H1 (cell line): ENCODE results near the gene LIPT2. TPM values are rescaled to one million over a fixed set of nuclear protein-coding genes. Genes with fewer than 3 reads are reported as not detected.

ENCODE experiments used
- ASH2L ChIP-seq: fragments of 200-600, 300-600 bp; sonication (generic); IDR thresholded peaks from one replicate; pipeline ENCODE4 v1.7.1; 2017; ENCODE audit warnings: low read length
- BACH1 ChIP-seq: IDR thresholded peaks from 2 replicates; pipeline ENCODE4 v1.6.1; 2012; ENCODE audit warnings: low read length, improper control_type of control experiment
- CTBP2 ChIP-seq: IDR thresholded peaks from 2 replicates; pipeline ENCODE4 v1.7.0; 2011; ENCODE audit warnings: borderline replicate concordance, mild to moderate bottlenecking, moderate library complexity, mixed read lengths, low read length; ENCODE audit not compliant: insufficient read depth, insufficient read length
- PHF8 ChIP-seq: fragments of 200-600 bp; sonication (generic); conservative IDR thresholded peaks from 2 replicates; pipeline ENCODE4 v1.7.1; 2012; ENCODE audit warnings: low read depth, mild to moderate bottlenecking, inconsistent platforms, low read length, moderate library complexity
- POLR2A ChIP-seq, 2 experiments: IDR thresholded peaks; 1 replicate in 1 of 2; 2 replicates in 1 of 2; pipeline ENCODE4 v1.6.1; 2011; ENCODE audit warnings: low read depth in 2 of 2, low read length in 2 of 2, mild to moderate bottlenecking in 2 of 2; ENCODE audit errors: control extremely low read depth in 1 of 2
- RFX5 ChIP-seq: IDR thresholded peaks from 2 replicates; pipeline ENCODE4 v1.6.1; 2011; ENCODE audit warnings: low read depth, low read length, improper control_type of control experiment, borderline replicate concordance
- SP2 ChIP-seq: IDR thresholded peaks from 2 replicates; pipeline ENCODE4 v1.6.1; 2012; ENCODE audit warnings: mild to moderate bottlenecking, low read length, inconsistent platforms
- polyA plus RNA-seq, 7 experiments: library from polyadenylated mRNA; depleted of rRNA in 3 of 7; stranded (reverse) in 5 of 7; unstranded in 2 of 7; fragments of >200 nt in 5 of 7; fragments of 200-250 nt in 2 of 7; gene quantifications; 1 replicate in 5 of 7; 2 replicates in 1 of 7; 4 replicates in 1 of 7; pipeline versions ENCODE4 v1.2.1 to v1.2.3, GENCODE V29; 2011 to 2013; ENCODE audit warnings: missing spikeins in 2 of 7, mixed read lengths in 2 of 7
- total RNA-seq: library from RNA; stranded (reverse); fragmentation: NEBNext Ultra II Directional; extraction: Animal tissue kit (Norgen Biotek cat#: 25700); gene quantifications from 2 replicates; pipeline ENCODE4 v1.2.1, GENCODE V29; 2021
- TF ChIP-seq, protein P1 (sequence below): IDR thresholded peaks from 2 replicates; pipeline ENCODE4 v1.6.1; 2012; ENCODE audit warnings: low read length, inconsistent platforms

LIPT2 gene
- total and polyA plus RNA-seq, 2 of the 8 experiments (the other 6 are each of a cell fraction or from before 2014, with no cell fraction given): 6.4 to 16.7 TPM

DNA sequence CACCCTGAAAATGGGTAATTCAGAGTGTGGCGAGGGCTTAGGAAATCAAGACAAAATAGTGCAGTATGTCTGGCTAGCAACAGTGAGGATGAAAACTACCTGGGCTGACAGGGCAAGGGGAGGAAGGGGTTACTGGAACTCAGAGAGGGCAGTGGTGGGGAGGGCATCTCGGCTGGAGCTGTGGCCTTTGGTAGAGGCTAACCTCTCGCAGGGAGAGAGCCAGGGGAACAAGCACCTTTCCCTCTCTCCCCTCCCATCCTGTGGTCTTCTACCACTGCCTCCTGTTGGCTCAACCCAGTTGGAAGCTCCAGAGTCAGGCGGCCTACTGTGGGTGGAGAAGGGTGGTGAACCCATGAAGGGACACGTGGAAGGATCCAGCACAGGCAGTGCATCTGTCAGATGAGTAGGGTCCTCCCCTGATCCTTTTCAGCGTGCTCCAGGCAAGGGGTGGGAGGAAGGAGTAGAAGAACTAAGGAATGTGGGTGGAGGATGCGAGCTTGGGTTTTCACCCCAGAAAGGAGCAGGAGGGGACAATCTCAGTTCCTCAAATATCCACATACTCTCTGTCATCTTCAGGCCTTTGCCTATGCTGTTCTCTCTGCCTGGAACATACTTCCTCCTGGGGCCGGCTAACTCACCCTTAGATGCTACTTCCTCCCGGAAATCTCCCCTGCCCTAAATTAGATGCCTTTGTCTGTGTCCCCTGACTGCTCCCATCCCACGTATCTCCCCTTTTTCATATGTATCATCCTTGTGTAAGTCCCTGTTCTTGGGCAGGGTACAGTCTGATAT, 19.9 kb downstream of the LIPT2 start (continued):
- no peak for TF ChIP-seq POLR2A (IDR thresholded peaks at IDR 0.05; ENCODE audit: control extremely low read depth in 1 of 2, low read depth in 2 of 2, low read length in 2 of 2)
- TF ChIP-seq BACH1: no peak
- TF ChIP-seq, protein P1, sequence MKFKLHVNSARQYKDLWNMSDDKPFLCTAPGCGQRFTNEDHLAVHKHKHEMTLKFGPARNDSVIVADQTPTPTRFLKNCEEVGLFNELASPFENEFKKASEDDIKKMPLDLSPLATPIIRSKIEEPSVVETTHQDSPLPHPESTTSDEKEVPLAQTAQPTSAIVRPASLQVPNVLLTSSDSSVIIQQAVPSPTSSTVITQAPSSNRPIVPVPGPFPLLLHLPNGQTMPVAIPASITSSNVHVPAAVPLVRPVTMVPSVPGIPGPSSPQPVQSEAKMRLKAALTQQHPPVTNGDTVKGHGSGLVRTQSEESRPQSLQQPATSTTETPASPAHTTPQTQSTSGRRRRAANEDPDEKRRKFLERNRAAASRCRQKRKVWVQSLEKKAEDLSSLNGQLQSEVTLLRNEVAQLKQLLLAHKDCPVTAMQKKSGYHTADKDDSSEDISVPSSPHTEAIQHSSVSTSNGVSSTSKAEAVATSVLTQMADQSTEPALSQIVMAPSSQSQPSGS: no peak
- no peak for TF ChIP-seq CTBP2
- TF ChIP-seq RFX5: no peak
- TF ChIP-seq ASH2L: no peak
- no peak for TF ChIP-seq PHF8
- TF ChIP-seq SP2: no peak
